ENCODE results near the gene RFNG.

RFNG gene

GRCh38 chr17:82062076-82062983, 10.7 kb upstream of the RFNG start:
- Mint-ChIP-seq H3K4me3 (peak overlapping the region; percentile 32 to 63 (median 44)), H3K36me3 (ENCODE audit: low read depth) (peaks cover 9% of the 10 kb centered on the region), H3K4me1 (no peaks in the 10 kb centered on the region), H3K27me3 (ENCODE audit: low read depth) (no peaks in the 10 kb centered on the region), H3K9me3 (no peaks in the 10 kb centered on the region), H3K27ac (no peak overlapping the region)
- no peak for TF ChIP-seq CTCF (IDR thresholded peaks at IDR 0.05; ENCODE audit: unreplicated experiment in 3 of 3)

GRCh38 chr17:82061047-82061925, 9.7 kb upstream of the RFNG start:
- H3K9me3 Mint-ChIP-seq = no peaks in the 10 kb centered on the region
- no peaks in the 10 kb centered on the region for H3K27me3 Mint-ChIP-seq (ENCODE audit: low read depth)

GRCh38 chr17:82060614-82061013, 9.0 kb upstream of the RFNG start:
- no peaks in the 10 kb centered on the region for H3K9me3 Mint-ChIP-seq
- H3K4me1 Mint-ChIP-seq = no peaks in the 10 kb centered on the region
- no peaks in the 10 kb centered on the region for H3K27me3 Mint-ChIP-seq (ENCODE audit: low read depth)
- no peak for TF ChIP-seq CTCF (IDR thresholded peaks at IDR 0.05; ENCODE audit: unreplicated experiment in 3 of 3)
- peaks cover 9% of the 10 kb centered on the region for H3K36me3 Mint-ChIP-seq (ENCODE audit: low read depth)
- H3K4me3 Mint-ChIP-seq = no peak overlapping the region
- H3K27ac Mint-ChIP-seq = no peak overlapping the region

More at GRCh38 chr17:82061047-82061925, 9.7 kb upstream of the RFNG start:
- no peak overlapping the region for H3K27ac Mint-ChIP-seq
- no peaks in the 10 kb centered on the region for H3K4me1 Mint-ChIP-seq
- peaks cover 9% of the 10 kb centered on the region for H3K36me3 Mint-ChIP-seq (ENCODE audit: low read depth)
- TF ChIP-seq CTCF (IDR thresholded peaks at IDR 0.05; ENCODE audit: unreplicated experiment in 3 of 3) = no peak
- H3K4me3 Mint-ChIP-seq = no peak overlapping the region

- H3K4me3 Mint-ChIP-seq = peak overlapping the region in 1 of 3 experiments; percentile 58
- peaks cover 10% of the 10 kb centered on the region for H3K36me3 Mint-ChIP-seq (ENCODE audit: low read depth)
- H3K9me3 Mint-ChIP-seq = no peaks in the 10 kb centered on the region
- TF ChIP-seq CTCF (IDR thresholded peaks at IDR 0.05; ENCODE audit: unreplicated experiment in 3 of 3) = no peak
- H3K27ac Mint-ChIP-seq = no peak overlapping the region
- no peaks in the 10 kb centered on the region for H3K27me3 Mint-ChIP-seq (ENCODE audit: low read depth)
- H3K4me1 Mint-ChIP-seq = no peaks in the 10 kb centered on the region
Observed at GRCh38 chr17:82060001-82060380, 8.4 kb upstream of the RFNG start.

- no peak for TF ChIP-seq CTCF (IDR thresholded peaks at IDR 0.05; ENCODE audit: unreplicated experiment in 3 of 3)
- H3K9me3 Mint-ChIP-seq = no peaks in the 10 kb centered on the region
- H3K36me3 Mint-ChIP-seq (ENCODE audit: low read depth) = peaks cover 12% of the 10 kb centered on the region
- H3K27me3 Mint-ChIP-seq (ENCODE audit: low read depth) = no peaks in the 10 kb centered on the region
- no peak overlapping the region for H3K27ac Mint-ChIP-seq
- no peak overlapping the region for H3K4me3 Mint-ChIP-seq
- no peaks in the 10 kb centered on the region for H3K4me1 Mint-ChIP-seq
Observed at GRCh38 chr17:82059272-82060000, 7.8 kb upstream of the RFNG start.

Measured in nephron (organoid).